GM20000 (cell line): ENCODE data around the gene IFITM2.
A peak's percentile ranks its signal among the peaks of the same experiment; 100 is the strongest.
"Not testable (repeated sequence)": the region's sequence is repeated elsewhere in the genome, so short reads cannot be mapped to it uniquely, and the experiment has no call there.

Source experiments
- DNase-seq: peaks from one replicate; pipeline ENCODE4 v3.0.0; 2012; ENCODE audit warnings: low spot score
- TF ChIP-seq, protein P1 (sequence below): IDR thresholded peaks from 2 replicates; pipeline ENCODE4 v1.5.1; 2012; ENCODE audit warnings: mild to moderate bottlenecking, control low read depth; ENCODE audit errors: extremely low read depth, missing control alignments

Gene IFITM2

GRCh38 chr11:324156-324555, 16.5 kb downstream of the IFITM2 start:
- no peak for DNase-seq

DNA sequence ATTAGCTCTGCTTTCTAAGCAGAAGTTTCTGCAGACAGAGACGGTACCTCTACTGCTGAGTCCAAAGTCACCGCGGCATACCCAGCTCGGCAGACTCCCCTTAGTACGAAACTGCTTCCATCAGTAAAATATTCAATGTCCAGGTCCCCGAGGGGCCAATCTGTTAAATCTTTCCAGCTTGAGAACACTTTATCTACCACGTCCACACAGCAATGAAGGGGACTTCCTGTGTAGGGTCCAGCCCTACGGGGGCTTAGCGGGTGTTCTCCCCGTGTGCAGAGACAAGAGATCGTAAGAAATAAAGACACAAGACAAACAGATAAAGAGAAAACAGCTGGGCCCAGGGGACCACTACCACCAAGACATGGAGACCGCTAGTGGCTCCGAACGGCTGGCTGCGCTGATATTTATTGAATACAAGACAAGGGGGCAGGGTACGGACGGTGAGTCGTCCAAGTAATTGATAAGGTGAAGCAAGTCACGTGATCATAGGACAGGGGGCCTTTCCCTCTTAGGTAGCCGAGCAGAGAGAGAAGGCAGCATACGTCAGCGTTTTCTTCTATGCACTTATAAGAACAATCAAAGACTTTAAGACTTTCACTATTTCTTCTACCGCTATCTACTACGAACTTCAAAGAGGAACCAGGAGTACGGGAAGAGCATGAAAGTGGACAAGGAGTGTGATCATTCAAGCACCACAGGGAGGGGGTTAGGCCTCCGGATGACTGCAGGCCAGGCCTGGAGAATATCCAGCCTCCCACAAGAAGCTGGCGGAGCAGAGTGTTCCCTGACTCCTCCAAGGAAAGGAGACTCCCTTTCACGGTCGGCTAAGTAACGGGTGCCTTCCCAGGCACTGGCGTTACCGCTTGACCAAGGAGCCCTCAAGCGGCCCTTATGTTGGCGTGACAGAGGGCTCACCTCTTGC, 17.2 kb downstream of the IFITM2 start:
- not testable (repeated sequence) for DNase-seq

More at GRCh38 chr11:324156-324555, 16.5 kb downstream of the IFITM2 start:
- TF ChIP-seq, protein P1, sequence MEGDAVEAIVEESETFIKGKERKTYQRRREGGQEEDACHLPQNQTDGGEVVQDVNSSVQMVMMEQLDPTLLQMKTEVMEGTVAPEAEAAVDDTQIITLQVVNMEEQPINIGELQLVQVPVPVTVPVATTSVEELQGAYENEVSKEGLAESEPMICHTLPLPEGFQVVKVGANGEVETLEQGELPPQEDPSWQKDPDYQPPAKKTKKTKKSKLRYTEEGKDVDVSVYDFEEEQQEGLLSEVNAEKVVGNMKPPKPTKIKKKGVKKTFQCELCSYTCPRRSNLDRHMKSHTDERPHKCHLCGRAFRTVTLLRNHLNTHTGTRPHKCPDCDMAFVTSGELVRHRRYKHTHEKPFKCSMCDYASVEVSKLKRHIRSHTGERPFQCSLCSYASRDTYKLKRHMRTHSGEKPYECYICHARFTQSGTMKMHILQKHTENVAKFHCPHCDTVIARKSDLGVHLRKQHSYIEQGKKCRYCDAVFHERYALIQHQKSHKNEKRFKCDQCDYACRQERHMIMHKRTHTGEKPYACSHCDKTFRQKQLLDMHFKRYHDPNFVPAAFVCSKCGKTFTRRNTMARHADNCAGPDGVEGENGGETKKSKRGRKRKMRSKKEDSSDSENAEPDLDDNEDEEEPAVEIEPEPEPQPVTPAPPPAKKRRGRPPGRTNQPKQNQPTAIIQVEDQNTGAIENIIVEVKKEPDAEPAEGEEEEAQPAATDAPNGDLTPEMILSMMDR, result no peak

DNA sequence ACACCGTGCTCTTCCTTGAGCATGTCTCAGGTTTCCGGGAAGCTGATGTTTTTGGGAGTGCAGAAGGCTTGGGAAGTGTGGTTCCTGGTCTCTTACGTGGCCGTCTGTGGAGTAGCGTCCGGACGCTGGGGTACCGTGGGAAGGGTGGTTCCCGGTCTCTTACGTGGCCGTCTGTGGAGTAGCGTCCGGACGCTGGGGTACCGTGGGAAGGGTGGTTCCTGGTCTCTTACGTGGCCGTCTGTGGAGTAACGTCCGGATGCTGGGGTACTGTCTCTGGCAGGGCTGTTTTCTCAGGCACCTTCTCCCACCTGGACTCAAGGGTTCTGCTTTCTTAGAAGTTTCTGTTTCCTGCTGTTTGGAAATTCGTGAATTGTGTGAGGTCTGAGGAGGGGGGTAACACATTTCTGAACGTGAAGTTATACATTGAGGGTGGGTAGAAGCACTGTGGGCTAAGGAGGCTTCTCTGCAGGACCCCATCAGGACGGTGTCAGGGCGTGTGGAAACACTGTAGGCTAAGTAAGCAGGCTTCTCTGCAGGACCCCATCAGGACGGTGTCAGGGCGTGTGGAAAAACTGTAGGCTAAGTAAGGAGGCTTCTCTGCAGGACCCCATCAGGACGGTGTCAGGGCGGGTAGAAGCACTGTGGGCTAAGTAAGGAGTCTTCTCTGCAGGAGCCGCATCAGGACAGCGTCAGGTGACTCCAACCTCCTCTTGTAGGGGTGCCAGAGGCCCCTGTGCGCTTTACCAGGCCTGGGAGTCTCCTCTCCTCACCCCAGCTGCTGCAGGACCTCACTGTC, 18.4 kb downstream of the IFITM2 start:
- no peak for DNase-seq
- TF ChIP-seq, protein P1, result no peak

GRCh38 chr11:326592-326841, 18.9 kb downstream of the IFITM2 start:
- TF ChIP-seq, protein P1, result no peak
- DNase-seq, result no peak

- peak; percentile 83 for DNase-seq
These were observed 19.4 kb downstream of the IFITM2 start for GRCh38 chr11:326842-327580.

DNA sequence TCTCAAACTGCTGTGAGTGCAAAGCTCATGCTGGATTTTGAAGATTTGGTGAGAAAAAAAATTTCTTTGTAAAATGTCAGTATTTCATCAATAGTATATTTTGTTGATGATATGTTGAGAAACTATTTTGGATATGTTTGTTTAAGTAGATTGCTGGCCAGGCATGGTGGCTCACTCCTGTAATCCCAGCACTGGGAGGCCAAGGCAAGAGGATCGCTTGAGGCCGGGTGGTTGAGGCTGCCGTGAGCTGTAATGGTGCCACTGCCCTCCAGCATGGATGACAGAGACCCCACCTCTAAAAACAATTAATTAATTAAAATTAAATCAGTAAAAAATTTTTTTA, 19.9 kb downstream of the IFITM2 start:
- DNase-seq, result no peak

More at GRCh38 chr11:326842-327580, 19.4 kb downstream of the IFITM2 start:
- TF ChIP-seq, protein P1, result no peak

GRCh38 chr11:328012-328411, 20.4 kb downstream of the IFITM2 start:
- no peak for DNase-seq
- TF ChIP-seq, protein P1, result no peak

More for the DNA sequence above, 19.9 kb downstream of the IFITM2 start:
- TF ChIP-seq, protein P1, result no peak

- DNase-seq, result not testable (repeated sequence)
These were observed 21.0 kb downstream of the IFITM2 start for GRCh38 chr11:328516-329100.
